Measurements from ENCODE around the gene APOC4. TPM values are rescaled to one million over a fixed set of nuclear protein-coding genes. Genes with fewer than 3 reads are reported as not detected.

APOC4 gene
- total RNA-seq, 1 experiment from 2014 or later = not detected

DNA sequence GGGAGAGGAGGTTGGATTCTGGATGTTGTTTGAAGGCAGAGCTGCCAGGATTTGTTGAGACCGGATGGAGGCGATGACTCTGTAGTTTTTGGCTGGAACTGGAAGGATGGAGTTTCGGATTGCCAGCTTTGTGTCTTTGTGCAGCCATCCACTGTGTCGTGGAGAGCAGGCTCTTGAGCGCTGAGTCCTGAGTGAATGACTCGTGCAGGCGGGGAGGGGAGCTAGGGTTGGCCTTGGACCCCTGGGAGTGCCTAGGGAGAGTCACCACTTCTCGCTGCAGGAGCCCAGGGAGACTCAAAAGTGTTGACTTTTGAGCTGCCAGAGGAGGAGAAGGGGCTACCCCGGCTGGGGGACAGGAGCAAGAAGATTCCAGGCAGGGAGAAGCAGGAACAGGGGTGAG, 47.1 kb upstream of the APOC4 start:
- ChIA-PET CTCF (no interaction called here), RAD21 (ENCODE audit: low non-redundant PET in 1 of 2, low total read pairs in 2 of 2, uncharacterized antibody in 2 of 2, unreplicated experiment in 2 of 2) (no interaction called here), POLR2A (no interaction called here)
- Histone ChIP-seq H3K9me3 (ENCODE audit: control insufficient read depth in 1 of 2, insufficient read depth in 1 of 2, low read depth in 1 of 2, low read length in 2 of 2) (no peaks in the 10 kb centered on the region), H4K20me1 (ENCODE audit: insufficient read depth) (peaks cover 6% of the 10 kb centered on the region; the same call in 1 of the 2 replicates), H2AFZ (ENCODE audit: low read depth, low read length, poor library complexity, severe bottlenecking) (no peak overlapping the region), H3K4me1 (ENCODE audit: control insufficient read depth in 1 of 2, insufficient read depth in 2 of 2, low read length in 2 of 2) (peaks cover 5 to 13% of the 10 kb centered on the region in 2 experiments), H3K27me3 (ENCODE audit: insufficient read depth, low read length) (no peaks in the 10 kb centered on the region), H3K9me2 (ENCODE audit: insufficient read depth) (no peaks in the 10 kb centered on the region), H3K9ac (ENCODE audit: low read length) (no peak overlapping the region), H3K27ac (ENCODE audit: low read depth, low read length) (no peak overlapping the region), H3K4me2 (ENCODE audit: low read length) (no peak overlapping the region), H3K4me3 (replicated peaks in 1 of 2; ENCODE audit: low read depth in 1 of 2, low read length in 2 of 2) (no peak overlapping the region), H3K79me2 (ENCODE audit: insufficient read depth, low read length) (peaks cover 82% of the 10 kb centered on the region), H3K36me3 (ENCODE audit: control insufficient read depth in 1 of 2, insufficient read depth in 2 of 2, low read length in 2 of 2) (peaks cover 21 to 70% of the 10 kb centered on the region in 2 experiments)
- BruUV-seq (replicated peaks) = no TSS peak
- intact Hi-C loops (cut with micrococcal nuclease) = no loop called here
- TF ChIP-seq POLR2A (IDR thresholded peaks at IDR 0.05; ENCODE audit: borderline replicate concordance, extremely low read depth, insufficient read depth, insufficient read length) (no peak), TCF7L2 (IDR thresholded peaks at IDR 0.05; ENCODE audit: borderline replicate concordance, extremely low read depth, insufficient read depth, insufficient read length) (no peak), EZH2 (IDR thresholded peaks at IDR 0.05) (no peak), ZNF274 (IDR thresholded peaks at IDR 0.05; ENCODE audit: low read depth, low read length) (no peak), YY1 (IDR thresholded peaks at IDR 0.05; ENCODE audit: extremely low read depth, insufficient replicate concordance, low read depth, low read length) (no peak), SP1 (IDR thresholded peaks at IDR 0.05; ENCODE audit: low read depth) (no peak), FOSL1 (IDR thresholded peaks at IDR 0.05; ENCODE audit: low read depth) (no peak), ELF1 (IDR thresholded peaks at IDR 0.05; ENCODE audit: borderline replicate concordance, low read depth) (no peak), CBX3 (IDR thresholded peaks at IDR 0.05; ENCODE audit: low read depth) (no peak), JUND (IDR thresholded peaks at IDR 0.05) (no peak), SIN3A (IDR thresholded peaks at IDR 0.05; ENCODE audit: low read depth) (no peak), POLR2AphosphoS5 (IDR thresholded peaks at IDR 0.05; ENCODE audit: low read depth, low read length) (no peak), EGR1 (IDR thresholded peaks at IDR 0.05; ENCODE audit: low read depth) (no peak), EZH2phosphoT487 (IDR thresholded peaks at IDR 0.05; ENCODE audit: borderline replicate concordance) (no peak), RAD21 (IDR thresholded peaks at IDR 0.05; ENCODE audit: low read depth) (no peak)
- TF ChIP-seq, protein P1, sequence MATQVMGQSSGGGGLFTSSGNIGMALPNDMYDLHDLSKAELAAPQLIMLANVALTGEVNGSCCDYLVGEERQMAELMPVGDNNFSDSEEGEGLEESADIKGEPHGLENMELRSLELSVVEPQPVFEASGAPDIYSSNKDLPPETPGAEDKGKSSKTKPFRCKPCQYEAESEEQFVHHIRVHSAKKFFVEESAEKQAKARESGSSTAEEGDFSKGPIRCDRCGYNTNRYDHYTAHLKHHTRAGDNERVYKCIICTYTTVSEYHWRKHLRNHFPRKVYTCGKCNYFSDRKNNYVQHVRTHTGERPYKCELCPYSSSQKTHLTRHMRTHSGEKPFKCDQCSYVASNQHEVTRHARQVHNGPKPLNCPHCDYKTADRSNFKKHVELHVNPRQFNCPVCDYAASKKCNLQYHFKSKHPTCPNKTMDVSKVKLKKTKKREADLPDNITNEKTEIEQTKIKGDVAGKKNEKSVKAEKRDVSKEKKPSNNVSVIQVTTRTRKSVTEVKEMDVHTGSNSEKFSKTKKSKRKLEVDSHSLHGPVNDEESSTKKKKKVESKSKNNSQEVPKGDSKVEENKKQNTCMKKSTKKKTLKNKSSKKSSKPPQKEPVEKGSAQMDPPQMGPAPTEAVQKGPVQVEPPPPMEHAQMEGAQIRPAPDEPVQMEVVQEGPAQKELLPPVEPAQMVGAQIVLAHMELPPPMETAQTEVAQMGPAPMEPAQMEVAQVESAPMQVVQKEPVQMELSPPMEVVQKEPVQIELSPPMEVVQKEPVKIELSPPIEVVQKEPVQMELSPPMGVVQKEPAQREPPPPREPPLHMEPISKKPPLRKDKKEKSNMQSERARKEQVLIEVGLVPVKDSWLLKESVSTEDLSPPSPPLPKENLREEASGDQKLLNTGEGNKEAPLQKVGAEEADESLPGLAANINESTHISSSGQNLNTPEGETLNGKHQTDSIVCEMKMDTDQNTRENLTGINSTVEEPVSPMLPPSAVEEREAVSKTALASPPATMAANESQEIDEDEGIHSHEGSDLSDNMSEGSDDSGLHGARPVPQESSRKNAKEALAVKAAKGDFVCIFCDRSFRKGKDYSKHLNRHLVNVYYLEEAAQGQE (IDR thresholded peaks at IDR 0.05; ENCODE audit: low read depth) = no peak
- TF ChIP-seq, protein P2, sequence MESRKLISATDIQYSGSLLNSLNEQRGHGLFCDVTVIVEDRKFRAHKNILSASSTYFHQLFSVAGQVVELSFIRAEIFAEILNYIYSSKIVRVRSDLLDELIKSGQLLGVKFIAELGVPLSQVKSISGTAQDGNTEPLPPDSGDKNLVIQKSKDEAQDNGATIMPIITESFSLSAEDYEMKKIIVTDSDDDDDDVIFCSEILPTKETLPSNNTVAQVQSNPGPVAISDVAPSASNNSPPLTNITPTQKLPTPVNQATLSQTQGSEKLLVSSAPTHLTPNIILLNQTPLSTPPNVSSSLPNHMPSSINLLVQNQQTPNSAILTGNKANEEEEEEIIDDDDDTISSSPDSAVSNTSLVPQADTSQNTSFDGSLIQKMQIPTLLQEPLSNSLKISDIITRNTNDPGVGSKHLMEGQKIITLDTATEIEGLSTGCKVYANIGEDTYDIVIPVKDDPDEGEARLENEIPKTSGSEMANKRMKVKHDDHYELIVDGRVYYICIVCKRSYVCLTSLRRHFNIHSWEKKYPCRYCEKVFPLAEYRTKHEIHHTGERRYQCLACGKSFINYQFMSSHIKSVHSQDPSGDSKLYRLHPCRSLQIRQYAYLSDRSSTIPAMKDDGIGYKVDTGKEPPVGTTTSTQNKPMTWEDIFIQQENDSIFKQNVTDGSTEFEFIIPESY (IDR thresholded peaks at IDR 0.05; ENCODE audit: extremely low read depth, insufficient replicate concordance, low read length) = no peak
- TF ChIP-seq, protein P3, sequence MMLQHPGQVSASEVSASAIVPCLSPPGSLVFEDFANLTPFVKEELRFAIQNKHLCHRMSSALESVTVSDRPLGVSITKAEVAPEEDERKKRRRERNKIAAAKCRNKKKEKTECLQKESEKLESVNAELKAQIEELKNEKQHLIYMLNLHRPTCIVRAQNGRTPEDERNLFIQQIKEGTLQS (IDR thresholded peaks at IDR 0.05) = no peak
- TF ChIP-seq, protein P4, sequence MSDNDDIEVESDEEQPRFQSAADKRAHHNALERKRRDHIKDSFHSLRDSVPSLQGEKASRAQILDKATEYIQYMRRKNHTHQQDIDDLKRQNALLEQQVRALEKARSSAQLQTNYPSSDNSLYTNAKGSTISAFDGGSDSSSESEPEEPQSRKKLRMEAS (IDR thresholded peaks at IDR 0.05) = no peak
- DNase-seq (ENCODE audit: low read depth, low spot score) (no peak), ATAC-seq (no peak)

Measured in HCT116 (cell line).